Measurements from ENCODE around the gene THSD7B. TPM values are rescaled to one million over a fixed set of nuclear protein-coding genes. Genes with fewer than 3 reads are reported as not detected.
A peak's percentile ranks its signal among the peaks of the same experiment; 100 is the strongest.

The THSD7B gene
- total RNA-seq, 2 donors from 2014 or later: 0.95 to 12.7 TPM

DNA sequence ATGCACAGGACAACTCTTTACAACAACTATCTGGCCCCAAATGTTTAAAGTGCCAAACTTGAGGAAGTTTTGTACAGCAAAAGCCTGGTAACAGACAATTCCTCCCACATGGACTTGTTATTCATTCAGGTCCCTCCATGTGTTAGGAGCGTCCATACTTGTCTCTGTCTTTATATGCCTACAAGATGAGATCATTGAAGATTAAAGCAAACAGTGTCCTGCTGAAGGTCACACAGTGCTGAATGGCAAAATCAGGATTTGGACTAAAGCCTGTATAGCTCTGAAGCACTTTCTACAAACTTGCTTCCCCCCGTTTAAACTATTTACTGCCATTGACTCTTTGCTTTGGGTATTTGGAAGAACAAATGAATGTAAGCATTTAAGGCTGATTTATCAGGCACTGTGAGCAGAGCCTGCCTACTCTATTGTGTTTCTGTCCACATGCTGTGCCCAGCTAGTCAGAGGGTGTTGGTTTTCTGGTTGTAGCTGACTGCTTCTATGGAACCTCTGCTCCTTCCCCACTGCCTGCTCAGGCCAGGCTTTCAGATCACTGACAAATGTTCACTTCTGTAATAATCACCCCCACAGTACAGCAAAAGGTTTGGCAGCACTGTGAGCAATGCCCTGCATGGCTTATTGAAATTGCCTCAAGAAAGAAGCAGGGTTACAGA is 274.3 kb downstream of the THSD7B start:
- TF ChIP-seq, protein P1, sequence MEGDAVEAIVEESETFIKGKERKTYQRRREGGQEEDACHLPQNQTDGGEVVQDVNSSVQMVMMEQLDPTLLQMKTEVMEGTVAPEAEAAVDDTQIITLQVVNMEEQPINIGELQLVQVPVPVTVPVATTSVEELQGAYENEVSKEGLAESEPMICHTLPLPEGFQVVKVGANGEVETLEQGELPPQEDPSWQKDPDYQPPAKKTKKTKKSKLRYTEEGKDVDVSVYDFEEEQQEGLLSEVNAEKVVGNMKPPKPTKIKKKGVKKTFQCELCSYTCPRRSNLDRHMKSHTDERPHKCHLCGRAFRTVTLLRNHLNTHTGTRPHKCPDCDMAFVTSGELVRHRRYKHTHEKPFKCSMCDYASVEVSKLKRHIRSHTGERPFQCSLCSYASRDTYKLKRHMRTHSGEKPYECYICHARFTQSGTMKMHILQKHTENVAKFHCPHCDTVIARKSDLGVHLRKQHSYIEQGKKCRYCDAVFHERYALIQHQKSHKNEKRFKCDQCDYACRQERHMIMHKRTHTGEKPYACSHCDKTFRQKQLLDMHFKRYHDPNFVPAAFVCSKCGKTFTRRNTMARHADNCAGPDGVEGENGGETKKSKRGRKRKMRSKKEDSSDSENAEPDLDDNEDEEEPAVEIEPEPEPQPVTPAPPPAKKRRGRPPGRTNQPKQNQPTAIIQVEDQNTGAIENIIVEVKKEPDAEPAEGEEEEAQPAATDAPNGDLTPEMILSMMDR (IDR thresholded peaks at IDR 0.05): no peak
- Histone ChIP-seq H3K4me1 (ENCODE audit: control insufficient read depth in 1 of 2, low read depth in 2 of 2) (no peaks in the 10 kb centered on the region), H3K27ac (no peak overlapping the region), H3K27me3 (replicated peaks; ENCODE audit: insufficient read depth) (no peaks in the 10 kb centered on the region), H3K4me3 (no peak overlapping the region), H3K36me3 (no peaks in the 10 kb centered on the region), H3K9me3 (no peaks in the 10 kb centered on the region)
- DNase-seq (ENCODE audit: low spot score) (no peak), ATAC-seq (ENCODE audit: insufficient number of reproducible peaks, low FRiP score, low read depth) (no peak)

DNA sequence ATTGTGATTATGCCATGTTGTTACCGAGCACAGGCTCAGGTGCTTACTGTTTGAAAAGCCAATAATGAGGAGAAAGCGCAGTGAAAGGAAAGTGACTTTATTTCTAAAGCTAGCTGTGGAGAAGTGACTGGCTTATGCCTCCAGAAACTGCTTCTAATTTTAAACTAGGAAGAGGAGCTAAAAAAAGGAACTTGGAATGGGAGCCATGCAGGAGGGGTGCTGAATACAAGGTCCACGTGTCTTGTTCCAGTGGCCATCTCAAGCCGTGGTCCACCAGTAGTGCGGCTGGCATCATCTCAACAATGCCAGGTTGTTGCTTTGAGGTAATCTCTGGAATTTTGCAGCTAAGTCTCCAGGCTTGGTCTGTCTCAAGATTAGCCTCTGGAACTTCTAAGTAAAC is 282.0 kb downstream of the THSD7B start:
- ATAC-seq (ENCODE audit: insufficient number of reproducible peaks, low FRiP score, low read depth): no peak

DNA sequence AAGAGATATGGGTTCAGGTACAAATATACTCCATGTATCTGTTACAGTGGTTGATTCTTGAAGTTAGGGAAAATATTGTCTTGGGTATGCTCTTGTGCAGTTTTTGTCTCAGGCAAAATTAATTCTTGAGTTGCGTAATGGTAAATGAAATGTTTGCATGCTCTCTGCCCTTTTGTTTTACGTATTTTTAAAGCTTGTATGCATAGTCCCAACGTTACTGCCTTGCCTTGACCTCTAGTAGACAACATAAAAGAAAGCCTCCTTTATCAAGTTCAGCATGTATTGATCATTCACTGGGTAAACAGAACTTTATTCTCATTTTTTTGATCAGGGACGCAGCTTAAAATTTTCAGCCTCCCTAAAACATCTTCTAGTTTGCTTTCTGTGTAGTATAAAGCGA is 283.1 kb downstream of the THSD7B start:
- TF ChIP-seq, protein P1 (IDR thresholded peaks at IDR 0.05): no peak
- Histone ChIP-seq H3K27me3 (replicated peaks; ENCODE audit: insufficient read depth) (no peaks in the 10 kb centered on the region), H3K4me3 (no peak overlapping the region), H3K36me3 (no peaks in the 10 kb centered on the region), H3K9me3 (no peaks in the 10 kb centered on the region), H3K27ac (no peak overlapping the region), H3K4me1 (ENCODE audit: control insufficient read depth in 1 of 2, low read depth in 2 of 2) (peaks cover 6 to 21% of the 10 kb centered on the region in 2 donors)
- no peak for ATAC-seq (ENCODE audit: insufficient number of reproducible peaks, low FRiP score, low read depth)
- DNase-seq (ENCODE audit: low spot score): no peak

More for the DNA sequence above, 282.0 kb downstream of the THSD7B start:
- DNase-seq (ENCODE audit: low spot score): no peak
- Histone ChIP-seq H3K4me1 (ENCODE audit: control insufficient read depth in 1 of 2, low read depth in 2 of 2) (peaks cover 6 to 21% of the 10 kb centered on the region in 2 donors), H3K27ac (peak overlapping the region in 1 of 2 donors; percentile 2), H3K27me3 (replicated peaks; ENCODE audit: insufficient read depth) (no peaks in the 10 kb centered on the region), H3K36me3 (no peaks in the 10 kb centered on the region), H3K4me3 (no peak overlapping the region), H3K9me3 (no peaks in the 10 kb centered on the region)
- TF ChIP-seq, protein P1 (IDR thresholded peaks at IDR 0.05): no peak

DNA sequence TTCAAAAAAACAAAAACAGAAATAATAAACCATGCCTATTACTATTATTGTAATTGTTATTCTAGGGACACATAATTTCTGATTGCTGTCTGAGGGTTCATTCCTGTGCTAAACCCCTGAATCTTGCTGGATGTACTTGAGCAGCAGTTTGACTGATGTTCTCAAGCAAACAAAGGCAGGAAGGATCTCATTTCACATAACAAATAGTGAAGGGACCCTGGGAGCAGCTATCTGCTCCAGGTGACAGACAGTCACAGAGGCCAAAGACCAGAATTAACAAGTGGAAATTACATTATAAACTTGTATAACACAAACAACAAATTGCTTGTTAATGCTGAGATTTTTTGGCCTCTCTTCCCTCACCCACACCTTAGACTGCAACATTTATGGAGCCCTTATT is 284.2 kb downstream of the THSD7B start:
- no peaks in the 10 kb centered on the region for H3K36me3 ChIP-seq
- no peak overlapping the region for H3K4me3 ChIP-seq
- peaks cover 6 to 21% of the 10 kb centered on the region in 2 donors for H3K4me1 ChIP-seq (ENCODE audit: control insufficient read depth in 1 of 2, low read depth in 2 of 2)
- H3K9me3 ChIP-seq: no peaks in the 10 kb centered on the region
- no peak overlapping the region for H3K27ac ChIP-seq
- no peaks in the 10 kb centered on the region for H3K27me3 ChIP-seq (replicated peaks; ENCODE audit: insufficient read depth)
- TF ChIP-seq, protein P1 (IDR thresholded peaks at IDR 0.05): no peak
- DNase-seq (ENCODE audit: low spot score): no peak
- ATAC-seq (ENCODE audit: insufficient number of reproducible peaks, low FRiP score, low read depth): no peak

DNA sequence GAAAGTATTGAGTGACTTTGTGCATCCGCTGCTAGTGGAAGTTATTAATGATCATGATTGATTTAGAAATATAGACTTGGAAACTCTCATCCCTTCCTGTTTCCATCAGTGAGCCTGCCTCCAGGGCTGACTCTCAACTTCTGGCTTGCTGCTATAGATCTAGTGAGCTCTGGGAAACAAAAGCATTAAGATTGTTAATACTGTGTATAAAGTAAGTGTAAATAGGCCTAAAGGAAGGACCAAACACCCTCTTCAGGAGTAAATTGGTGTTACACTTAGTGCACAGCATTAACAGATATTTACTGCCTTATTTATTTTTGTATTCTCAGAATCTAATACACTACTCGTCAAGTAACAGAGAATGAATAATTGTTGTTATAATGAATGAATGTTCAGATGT is 285.6 kb downstream of the THSD7B start:
- Histone ChIP-seq H3K4me3 (no peak overlapping the region), H3K4me1 (ENCODE audit: control insufficient read depth in 1 of 2, low read depth in 2 of 2) (peaks cover 6 to 21% of the 10 kb centered on the region in 2 donors), H3K36me3 (no peaks in the 10 kb centered on the region), H3K27me3 (replicated peaks; ENCODE audit: insufficient read depth) (no peaks in the 10 kb centered on the region), H3K9me3 (no peaks in the 10 kb centered on the region), H3K27ac (no peak overlapping the region)
- TF ChIP-seq, protein P1 (IDR thresholded peaks at IDR 0.05): no peak
- no peak for DNase-seq (ENCODE audit: low spot score)
- no peak for ATAC-seq (ENCODE audit: insufficient number of reproducible peaks, low FRiP score, low read depth)
